Activated CD4-positive, alpha-beta T cell treated with anti-CD3 and anti-CD28 coated beads for 36 hours (primary cell): ENCODE measurements around the gene TSC2. TPM values are rescaled to one million over a fixed set of nuclear protein-coding genes. Genes with fewer than 3 reads are reported as not detected.

ENCODE experiments used
- ATAC-seq: fragments of 200-7000 bp; cut with Tn5 transposase; one replicate; pipeline ENCODE4 v1.10.0; 2021; ENCODE audit warnings: mild to moderate bottlenecking, moderate library complexity
- CTCF ChIA-PET: fragments of 350-600 bp; sonication (Branson Sonifier 250); formaldehyde crosslinking; loops from one replicate; lab custom pipeline; 2021; ENCODE audit warnings: antibody characterized with exemption; lab: Charles Lee
- POLR2A ChIA-PET: fragments of 350-600 bp; sonication (Branson Sonifier 250); formaldehyde crosslinking; loops from one replicate; lab custom pipeline; 2021; ENCODE audit warnings: antibody characterized with exemption, inconsistent platforms; lab: Charles Lee
- DNase-seq: peaks from one replicate; pipeline ENCODE4 v3.0.0-alpha.2; 2020
- H3K27ac Mint-ChIP-seq: one replicate; pipeline ENCODE4 v1.8.0; 2021; ENCODE audit warnings: mixed read lengths
- H3K27me3 Mint-ChIP-seq: one replicate; pipeline ENCODE4 v1.8.0; 2021; ENCODE audit warnings: mixed read lengths
- H3K36me3 Mint-ChIP-seq: one replicate; pipeline ENCODE4 v1.8.0; 2021; ENCODE audit warnings: low read depth, mixed read lengths
- H3K4me1 Mint-ChIP-seq: one replicate; pipeline ENCODE4 v1.8.0; 2021; ENCODE audit warnings: mixed read lengths
- H3K4me3 Mint-ChIP-seq: one replicate; pipeline ENCODE4 v1.8.0; 2021; ENCODE audit warnings: mild to moderate bottlenecking, moderate library complexity, mixed read lengths
- H3K9me3 Mint-ChIP-seq: one replicate; pipeline ENCODE4 v1.8.0; 2021; ENCODE audit warnings: low read depth, mixed read lengths
- intact Hi-C, 2 experiments: fragments of 100-400 bp; cut with DNase I in 1 of 2; cut with micrococcal nuclease in 1 of 2; formaldehyde crosslinking; loops; one replicate each; pipeline versions ENCODE4 v1.14.2 to v1.15.1; 2022 to 2024; cut with DNase I, micrococcal nuclease
- total RNA-seq, 2 experiments: library from RNA; stranded (reverse); gene quantifications; one replicate each; pipeline ENCODE4 v1.2.3, GENCODE V29; 2021

The TSC2 gene
- total RNA-seq, 2 experiments from 2014 or later = 49.6 to 72.9 TPM

DNA sequence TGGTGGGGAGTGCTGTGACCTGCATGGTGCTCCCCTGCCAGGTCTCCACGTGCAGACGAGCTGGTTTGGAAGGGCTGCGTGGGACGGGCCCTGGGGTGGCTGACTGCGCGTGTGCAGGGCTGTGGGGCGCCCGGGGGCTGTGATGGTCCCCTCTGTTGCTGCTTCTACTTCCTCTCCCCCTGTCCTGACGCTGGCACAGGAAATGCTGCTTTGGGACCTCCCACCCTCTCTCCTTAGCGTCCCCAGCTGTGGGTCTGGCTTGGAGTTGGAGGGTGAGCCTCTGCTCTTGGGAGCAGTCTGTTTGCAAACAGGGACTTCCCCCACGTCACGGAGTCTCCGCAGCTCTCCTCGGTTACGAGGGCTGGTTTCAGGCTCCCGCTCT lies 35.2 kb downstream of the TSC2 start:
- no peak for DNase-seq
- CTCF ChIA-PET = interaction anchor here (0.5 to 0.7 kb wide), 2 partner anchors 148 to 579 kb away, joined by 3 to 4 read pairs; no protein-coding TSS in a partner anchor
- Mint-ChIP-seq H3K36me3 (peaks cover 2% of the 10 kb centered on the region), H3K4me3 (no peak overlapping the region), H3K4me1 (peaks cover 2% of the 10 kb centered on the region), H3K27ac (no peak overlapping the region), H3K9me3 (no peaks in the 10 kb centered on the region), H3K27me3 (no peaks in the 10 kb centered on the region)
- ATAC-seq = no peak
- POLR2A ChIA-PET = no interaction called here
- intact Hi-C loops = no loop called here

DNA sequence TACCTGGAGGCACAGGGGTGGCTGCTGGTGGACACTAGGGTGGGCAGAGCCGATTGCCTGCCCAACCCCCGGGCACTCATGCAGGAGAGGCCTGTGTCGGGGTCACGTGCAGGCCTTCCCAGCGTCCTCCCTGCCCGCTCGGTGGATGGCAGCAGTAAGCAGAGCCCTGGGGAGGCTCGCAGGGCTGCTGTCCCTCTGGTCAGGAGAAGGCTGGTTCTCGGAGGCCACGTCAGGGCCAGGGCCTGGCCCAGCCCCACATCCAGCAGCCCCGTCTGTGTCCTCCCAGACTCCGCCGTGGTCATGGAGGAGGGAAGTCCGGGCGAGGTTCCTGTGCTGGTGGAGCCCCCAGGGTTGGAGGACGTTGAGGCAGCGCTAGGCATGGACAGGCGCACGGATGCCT lies 35.6 kb downstream of the TSC2 start:
- DNase-seq = no peak
- CTCF ChIA-PET = interaction anchor here (0.5 to 0.7 kb wide), 2 partner anchors 148 to 579 kb away, joined by 3 to 4 read pairs; no protein-coding TSS in a partner anchor
- intact Hi-C loops = no loop called here
- no peak for ATAC-seq
- H3K4me1 Mint-ChIP-seq = peaks cover 2% of the 10 kb centered on the region
- H3K4me3 Mint-ChIP-seq = no peak overlapping the region
- H3K27ac Mint-ChIP-seq = no peak overlapping the region
- POLR2A ChIA-PET = no interaction called here
- no peaks in the 10 kb centered on the region for H3K27me3 Mint-ChIP-seq
- peaks cover 2% of the 10 kb centered on the region for H3K36me3 Mint-ChIP-seq
- H3K9me3 Mint-ChIP-seq = no peaks in the 10 kb centered on the region

GRCh38 chr16:2083876-2084780 lies 36.3 kb downstream of the TSC2 start:
- H3K9me3 Mint-ChIP-seq = no peaks in the 10 kb centered on the region
- H3K36me3 Mint-ChIP-seq = peaks cover 2% of the 10 kb centered on the region
- H3K4me1 Mint-ChIP-seq = peaks cover 2% of the 10 kb centered on the region
- intact Hi-C loops = no loop called here
- H3K4me3 Mint-ChIP-seq = no peak overlapping the region
- no peak for ATAC-seq
- CTCF ChIA-PET = no interaction called here
- no peak for DNase-seq
- no peaks in the 10 kb centered on the region for H3K27me3 Mint-ChIP-seq
- POLR2A ChIA-PET = no interaction called here
- no peak overlapping the region for H3K27ac Mint-ChIP-seq

GRCh38 chr16:2084895-2085625 lies 37.3 kb downstream of the TSC2 start:
- DNase-seq (no peak), ATAC-seq (no peak)
- no peak overlapping the region for H3K27ac Mint-ChIP-seq
- H3K4me3 Mint-ChIP-seq = no peak overlapping the region
- no peaks in the 10 kb centered on the region for H3K9me3 Mint-ChIP-seq
- peaks cover 2% of the 10 kb centered on the region for H3K36me3 Mint-ChIP-seq
- ChIA-PET CTCF (interaction anchor here (0.6 kb wide), 1 partner anchor 979 kb away, joined by 4 read pairs; no protein-coding TSS in a partner anchor), POLR2A (no interaction called here)
- peaks cover 2% of the 10 kb centered on the region for H3K4me1 Mint-ChIP-seq
- H3K27me3 Mint-ChIP-seq = no peaks in the 10 kb centered on the region
- intact Hi-C loops = no loop called here

- Mint-ChIP-seq H3K4me3 (no peak overlapping the region), H3K4me1 (peaks cover 2% of the 10 kb centered on the region), H3K27me3 (no peaks in the 10 kb centered on the region), H3K36me3 (peaks cover 5% of the 10 kb centered on the region), H3K9me3 (no peaks in the 10 kb centered on the region), H3K27ac (no peak overlapping the region)
- ChIA-PET CTCF (interaction anchor here (0.6 kb wide), 1 partner anchor 979 kb away, joined by 4 read pairs; no protein-coding TSS in a partner anchor), POLR2A (no interaction called here)
- DNase-seq (no peak), ATAC-seq (no peak)
- intact Hi-C loops = no loop called here
Measured at GRCh38 chr16:2085669-2086068, 37.9 kb downstream of the TSC2 start.

GRCh38 chr16:2086106-2086742 lies 38.4 kb downstream of the TSC2 start:
- no peaks in the 10 kb centered on the region for H3K9me3 Mint-ChIP-seq
- intact Hi-C loops = no loop called here
- H3K4me1 Mint-ChIP-seq = peaks cover 2% of the 10 kb centered on the region
- ChIA-PET CTCF (no interaction called here), POLR2A (no interaction called here)
- no peak overlapping the region for H3K4me3 Mint-ChIP-seq
- peaks cover 5% of the 10 kb centered on the region for H3K36me3 Mint-ChIP-seq
- H3K27ac Mint-ChIP-seq = no peak overlapping the region
- ATAC-seq (no peak), DNase-seq (no peak)
- H3K27me3 Mint-ChIP-seq = no peaks in the 10 kb centered on the region

- H3K27ac Mint-ChIP-seq = no peak overlapping the region
- H3K9me3 Mint-ChIP-seq = no peaks in the 10 kb centered on the region
- H3K4me3 Mint-ChIP-seq = no peak overlapping the region
- CTCF ChIA-PET = no interaction called here
- POLR2A ChIA-PET = no interaction called here
- H3K4me1 Mint-ChIP-seq = peaks cover 2% of the 10 kb centered on the region
- no peaks in the 10 kb centered on the region for H3K27me3 Mint-ChIP-seq
- peaks cover 5% of the 10 kb centered on the region for H3K36me3 Mint-ChIP-seq
- intact Hi-C loops = no loop called here
- no peak for ATAC-seq
- no peak for DNase-seq
Measured at GRCh38 chr16:2086812-2087747, 39.3 kb downstream of the TSC2 start.

GRCh38 chr16:2087748-2088631 lies 40.2 kb downstream of the TSC2 start:
- H3K4me3 Mint-ChIP-seq = no peak overlapping the region
- peaks cover 3% of the 10 kb centered on the region for H3K36me3 Mint-ChIP-seq
- H3K9me3 Mint-ChIP-seq = no peaks in the 10 kb centered on the region
- ChIA-PET CTCF (interaction anchor here (0.5 kb wide), 1 partner anchor 75 kb away, joined by 4 read pairs; no protein-coding TSS in a partner anchor), POLR2A (no interaction called here)
- DNase-seq = no peak
- no peak overlapping the region for H3K27ac Mint-ChIP-seq
- H3K27me3 Mint-ChIP-seq = no peaks in the 10 kb centered on the region
- ATAC-seq = no peak
- H3K4me1 Mint-ChIP-seq = peaks cover 1% of the 10 kb centered on the region
- intact Hi-C loops = no loop called here

DNA sequence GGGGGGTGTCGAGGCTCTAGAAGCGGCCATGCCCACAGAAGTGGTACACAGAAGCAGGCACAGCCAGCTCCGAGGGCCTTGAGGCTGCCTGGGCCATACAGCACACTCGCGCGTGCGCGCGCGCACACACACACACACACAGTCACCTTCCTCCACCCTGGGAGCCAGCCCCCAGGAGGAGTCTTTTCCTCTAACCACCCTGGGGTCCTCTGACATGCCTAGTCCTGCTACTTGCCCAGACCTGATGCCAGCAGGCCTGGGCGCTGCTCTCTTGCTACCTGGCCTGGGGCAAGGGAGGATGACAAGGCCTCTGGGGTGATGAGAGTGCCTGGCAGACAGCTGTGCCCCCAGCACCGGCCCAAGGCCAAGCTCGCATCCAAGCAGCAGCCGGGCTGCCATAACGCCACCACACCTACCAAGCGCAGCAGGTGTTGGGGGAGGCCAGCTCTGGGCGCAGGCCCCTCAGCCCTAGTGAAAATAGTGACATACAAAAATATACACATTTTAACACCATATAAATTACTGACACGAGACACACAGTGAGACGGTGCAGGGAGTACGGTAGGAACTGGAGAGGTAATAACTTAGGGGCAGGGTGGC lies 41.1 kb downstream of the TSC2 start:
- Mint-ChIP-seq H3K9me3 (no peaks in the 10 kb centered on the region), H3K27ac (no peak overlapping the region), H3K4me1 (no peaks in the 10 kb centered on the region), H3K36me3 (peaks cover 3% of the 10 kb centered on the region), H3K27me3 (no peaks in the 10 kb centered on the region), H3K4me3 (no peak overlapping the region)
- no peak for ATAC-seq
- ChIA-PET CTCF (interaction anchor here (0.5 kb wide), 1 partner anchor 76 kb away, joined by 4 read pairs; no protein-coding TSS in a partner anchor), POLR2A (no interaction called here)
- intact Hi-C loops = no loop called here
- no peak for DNase-seq
